Right lung (tissue), 5 donors: ENCODE data around the gene MSL2. TPM values are rescaled to one million over a fixed set of nuclear protein-coding genes. Genes with fewer than 3 reads are reported as not detected.

Source experiments
- polyA plus RNA-seq, 5 donors: library from polyadenylated mRNA; unstranded; fragments of 120-200 nt; gene quantifications; one replicate each; pipeline versions ENCODE4 v1.2.1 to v1.2.3, GENCODE V29; 2013; ENCODE audit warnings: inconsistent platforms in 1 of 5, low replicate concordance in 1 of 5; ENCODE audit not compliant: insufficient read length in 5 of 5, insufficient read depth in 1 of 5

The MSL2 gene
- polyA plus RNA-seq, 5 donors: 34.3 to 48.4 (median 48.0) TPM

Other genes starting within 250 kb of the MSL2 start
- 10 to 100 TPM; 11.6 to 19.2 (median 15.3) TPM for gene PPP2R3A, start 230.6 kb downstream of the MSL2 start, polyA plus RNA-seq
- 10 to 100 TPM; 28.3 to 37.7 (median 32.1) TPM for gene PCCB, start 54.0 kb upstream of the MSL2 start, polyA plus RNA-seq